IPS DF 19.7 (cell line): Measurements from ENCODE around the gene ILK.

Experiments used
- DNase-seq: peaks from one replicate; pipeline ENCODE4 v3.0.0-alpha.2; 2013; ENCODE audit warnings: low read depth, low spot score

ILK gene

DNA sequence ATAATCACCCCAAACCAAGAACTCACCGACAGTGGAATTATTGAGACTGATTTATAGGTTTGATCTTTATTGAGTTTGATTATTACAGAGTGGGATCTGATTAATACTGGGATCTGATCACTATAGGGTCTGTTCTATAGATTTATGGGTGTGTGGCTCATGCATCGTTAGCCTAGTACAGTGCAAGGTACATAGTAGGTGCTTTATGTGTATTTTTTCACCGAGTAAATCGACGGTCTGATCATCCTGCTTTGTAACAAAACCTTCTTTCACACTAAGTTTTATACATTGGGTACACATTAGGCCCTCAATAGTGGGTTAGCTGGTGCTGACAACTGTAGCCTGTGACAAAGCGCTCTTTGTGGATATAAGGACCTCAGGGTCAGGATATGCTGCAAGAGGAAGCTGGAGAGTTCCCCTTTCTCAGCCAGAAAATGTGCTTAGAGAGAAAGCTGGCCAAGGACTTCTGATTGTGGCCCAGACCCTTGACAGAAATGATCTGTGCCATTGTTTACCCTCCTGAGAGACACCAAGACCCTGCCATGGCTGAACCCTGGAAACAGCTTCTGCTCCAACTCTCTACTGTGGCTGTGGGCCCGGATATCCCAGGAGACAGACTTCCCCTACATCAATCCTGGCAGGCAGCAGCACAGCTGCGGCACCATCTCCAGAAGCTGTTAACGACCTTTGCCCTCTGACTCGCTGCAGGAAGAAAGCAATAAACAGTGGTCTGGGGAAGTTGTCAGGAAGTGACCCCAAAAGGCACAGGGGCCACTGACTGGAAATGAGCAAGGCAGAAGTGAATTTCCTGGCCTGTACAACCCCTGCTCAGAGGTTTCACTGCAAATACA, 31.7 kb downstream of the ILK start:
- no peak for DNase-seq

DNA sequence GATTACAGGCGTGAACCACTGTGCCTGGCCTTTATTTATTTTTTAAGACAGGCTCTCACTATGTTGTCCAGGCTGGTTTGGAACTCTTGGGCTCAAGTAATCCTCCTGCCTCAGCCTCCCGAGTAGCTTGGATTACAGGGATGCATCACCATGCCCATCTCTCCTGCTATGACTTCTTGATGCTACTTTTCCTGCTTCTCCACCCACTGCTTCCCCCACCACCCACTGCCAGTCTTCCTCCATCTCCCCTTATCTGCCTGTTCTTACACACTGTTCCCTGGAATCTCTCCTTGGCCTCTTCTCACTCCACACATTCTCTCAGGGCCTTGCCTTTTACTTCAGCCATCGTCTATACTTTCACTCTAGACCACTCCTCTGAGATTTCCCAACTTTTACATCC, 32.9 kb downstream of the ILK start:
- DNase-seq = no peak

DNA sequence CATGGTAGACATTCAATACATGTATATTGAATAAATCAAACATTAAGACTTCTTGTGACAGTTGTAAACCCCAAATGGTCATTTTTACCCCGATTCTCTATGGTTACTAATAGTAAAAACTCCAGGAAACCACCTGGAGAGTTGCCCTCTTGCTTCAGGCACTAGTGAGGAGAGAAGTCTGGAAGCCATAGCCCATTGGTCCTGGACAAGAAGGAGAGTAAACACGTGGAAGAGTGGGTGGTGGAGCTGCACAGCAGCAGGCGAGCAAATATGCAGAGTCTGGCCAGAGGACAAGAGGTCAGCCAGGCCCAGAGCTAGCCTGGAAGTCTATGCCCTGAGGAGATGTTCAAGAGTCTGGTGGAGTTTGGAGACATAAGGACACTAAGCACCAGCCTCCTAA, 34.3 kb downstream of the ILK start:
- DNase-seq = no peak

DNA sequence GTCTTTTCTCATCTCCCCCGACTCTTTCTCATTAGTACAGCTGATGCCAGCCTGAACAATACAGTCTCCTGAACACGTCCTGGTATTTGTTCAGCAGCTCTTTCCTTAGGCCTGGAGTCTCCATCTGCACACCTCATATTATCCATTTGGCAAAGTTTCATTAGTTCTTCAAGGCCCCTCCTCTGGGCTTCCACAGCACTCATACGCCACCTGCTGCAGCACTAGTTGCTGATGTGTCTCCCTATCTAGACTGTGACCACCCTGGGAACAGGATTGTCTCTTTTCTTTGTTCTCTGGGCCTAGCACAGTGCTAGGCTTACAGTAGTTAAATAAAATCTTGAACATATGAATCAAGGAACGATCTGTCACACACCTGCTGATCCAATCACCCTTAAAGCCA, 34.9 kb downstream of the ILK start:
- no peak for DNase-seq

DNA sequence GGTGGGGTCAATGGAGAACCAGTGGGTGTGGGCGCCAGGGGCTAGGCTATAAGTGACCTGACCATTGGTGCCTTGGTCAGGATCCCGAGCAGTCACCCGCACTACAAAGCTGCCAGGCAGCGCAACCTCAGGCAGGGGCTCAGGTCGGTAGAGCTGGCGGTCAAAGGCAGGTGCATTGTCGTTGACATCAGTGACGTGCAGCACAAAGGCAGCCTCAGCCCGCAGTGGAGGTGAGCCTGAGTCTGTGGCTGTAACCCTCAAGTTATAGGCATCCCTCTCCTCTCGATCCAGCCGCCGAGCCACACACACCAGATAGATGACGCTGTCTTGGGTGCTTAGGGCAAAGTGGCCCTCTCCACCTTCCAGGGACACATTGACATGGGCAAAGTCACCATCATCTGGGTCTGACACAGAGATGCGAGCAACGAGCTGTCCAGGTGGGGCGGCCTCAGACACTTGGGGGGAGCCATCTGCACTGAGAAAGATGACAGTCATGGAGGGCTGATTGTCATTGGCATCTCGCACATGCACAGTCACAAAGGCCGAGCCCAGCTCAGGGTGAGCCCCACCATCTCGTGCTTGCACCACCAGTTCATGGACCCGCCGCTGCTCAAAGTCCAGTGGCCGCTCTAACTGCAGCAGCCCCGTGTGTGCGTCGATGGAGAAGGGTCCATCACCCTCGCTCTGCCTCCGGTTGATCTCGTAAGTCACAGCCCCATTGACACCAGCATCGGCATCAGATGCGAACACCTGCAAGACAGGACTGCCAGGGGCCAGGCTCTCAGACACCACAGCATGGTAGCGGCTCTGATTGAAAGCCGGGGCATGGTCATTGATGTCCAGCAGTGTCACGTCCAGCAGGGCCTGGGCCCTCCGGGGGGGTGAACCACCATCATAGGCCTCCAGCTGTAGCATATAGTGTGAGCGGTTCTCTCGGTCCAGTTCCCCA, 36.7 kb downstream of the ILK start:
- no peak for DNase-seq

DNA sequence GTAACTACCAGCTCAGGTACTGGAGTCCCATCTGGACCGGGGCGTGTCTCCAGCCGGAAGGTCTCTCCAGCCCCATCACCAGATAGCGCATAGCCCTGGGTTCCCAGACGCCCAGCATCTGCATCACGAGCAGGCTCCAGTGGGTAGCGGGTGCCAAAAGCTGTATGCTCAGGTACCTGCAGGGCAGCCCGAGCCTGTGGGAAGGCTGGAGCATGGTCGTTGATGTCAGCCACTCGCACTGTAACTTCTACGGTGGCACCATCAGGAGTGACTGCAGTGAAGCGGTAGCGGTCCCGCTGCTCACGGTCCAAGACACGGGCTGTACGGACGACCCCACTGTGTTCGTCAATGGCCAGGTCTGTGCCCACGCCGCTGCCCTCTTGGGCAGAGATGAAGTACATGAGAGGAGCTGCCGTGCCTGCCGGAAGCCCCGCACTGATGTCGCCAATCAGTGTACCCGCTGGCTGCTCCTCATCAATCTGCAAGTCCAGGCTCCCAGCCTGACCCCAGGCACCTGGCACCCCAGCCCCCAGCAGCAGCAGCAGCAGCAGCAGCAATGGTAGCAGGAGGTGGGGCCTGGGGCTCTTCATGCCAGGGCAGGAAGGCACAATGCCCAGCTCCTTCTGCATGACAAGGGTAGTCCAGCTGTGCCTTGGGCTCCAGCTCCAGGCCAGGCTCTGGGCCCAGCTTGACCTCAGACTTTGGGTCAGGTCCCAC, 37.6 kb downstream of the ILK start:
- DNase-seq = no peak

DNA sequence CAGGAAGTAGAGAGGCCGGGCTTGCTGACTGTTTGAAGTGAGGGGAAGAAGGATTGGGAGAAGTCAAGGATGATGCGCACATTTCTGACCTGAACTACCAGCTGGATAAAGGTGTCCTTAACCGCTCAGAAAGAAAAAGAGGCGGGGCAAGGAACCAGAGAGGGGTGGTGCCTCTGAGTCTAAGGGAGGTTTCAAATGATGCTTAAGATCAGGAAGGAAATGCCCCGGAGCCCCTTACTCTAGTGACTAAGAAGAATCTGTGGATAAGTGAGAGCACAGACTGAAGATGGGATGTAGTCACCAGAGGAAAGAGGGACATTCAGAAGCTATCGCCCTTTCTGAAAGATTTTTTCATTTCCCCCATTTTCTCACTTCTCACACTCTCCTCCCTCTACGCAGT, 39.4 kb downstream of the ILK start:
- no peak for DNase-seq

DNA sequence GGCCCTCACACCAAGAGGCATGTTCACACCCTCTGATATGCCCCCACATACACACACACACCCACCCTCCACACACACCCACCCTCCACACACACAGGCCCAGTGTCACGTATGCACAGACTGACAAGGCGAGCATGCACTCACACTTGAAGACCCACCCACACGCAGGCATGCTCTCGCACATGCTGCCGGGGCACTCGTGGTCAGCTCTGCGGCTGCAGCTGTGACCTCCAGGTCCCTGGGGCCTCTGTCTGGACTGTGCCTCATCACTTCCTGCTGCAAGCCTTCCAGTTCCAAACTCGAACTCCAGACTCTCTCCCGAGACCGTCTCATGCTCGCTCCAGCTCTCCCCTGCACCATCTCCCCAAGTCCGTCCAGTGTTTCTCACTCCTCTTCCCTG, 42.5 kb downstream of the ILK start:
- DNase-seq = no peak

DNA sequence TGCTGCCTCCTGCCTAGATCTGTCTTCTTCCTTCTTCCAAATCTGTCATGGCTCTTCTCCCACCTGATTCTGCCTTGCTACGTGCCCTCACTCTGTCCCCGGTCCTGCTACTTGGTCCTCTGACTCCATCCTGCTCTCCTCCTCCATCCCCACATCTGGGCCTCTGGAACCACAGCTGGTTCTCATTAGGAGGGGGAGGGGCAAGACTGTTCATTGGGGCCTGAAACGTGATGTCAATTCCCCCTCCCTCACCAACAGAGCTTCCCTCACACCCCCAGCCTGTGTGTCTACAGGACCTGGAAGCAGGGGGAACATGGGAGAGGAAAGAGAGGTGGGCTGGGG, 43.0 kb downstream of the ILK start:
- DNase-seq = no peak

DNA sequence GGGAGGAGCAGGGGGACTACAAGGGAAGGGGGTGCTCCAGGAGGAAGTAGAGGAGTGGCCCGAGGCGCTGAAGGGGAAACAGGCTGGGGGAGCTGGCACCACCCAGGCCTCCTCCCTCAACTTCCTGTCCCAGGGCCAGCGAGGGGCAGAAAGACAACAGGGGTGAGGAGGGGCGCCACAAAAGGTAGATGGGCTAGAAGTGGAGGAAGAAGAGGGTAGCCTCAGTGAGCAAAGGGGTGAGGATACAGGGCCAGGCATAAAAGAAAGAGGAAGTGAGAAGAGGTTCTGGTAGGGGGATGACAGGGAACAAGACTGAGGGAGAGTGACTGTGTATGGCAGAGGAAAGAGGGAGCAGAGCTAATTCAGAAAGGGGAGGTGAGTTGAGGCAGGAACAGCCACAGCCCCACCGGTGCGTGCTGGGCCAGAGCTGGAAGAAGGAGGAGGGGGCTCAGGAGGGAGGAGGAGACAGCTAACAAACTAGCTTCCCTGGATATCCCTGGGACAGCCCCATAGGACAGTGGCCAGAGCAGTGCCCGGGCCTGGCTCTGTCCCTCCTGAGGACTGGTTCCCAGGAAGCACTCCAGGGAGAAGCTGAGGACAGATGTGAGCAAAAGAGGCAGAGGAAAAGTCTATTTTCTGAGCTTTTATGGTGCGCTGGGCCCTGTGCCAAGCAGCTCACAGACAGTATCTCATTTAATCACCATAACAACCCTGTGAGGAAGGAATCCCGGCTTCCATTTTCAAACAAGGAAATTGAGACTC, 43.5 kb downstream of the ILK start:
- no peak for DNase-seq

DNA sequence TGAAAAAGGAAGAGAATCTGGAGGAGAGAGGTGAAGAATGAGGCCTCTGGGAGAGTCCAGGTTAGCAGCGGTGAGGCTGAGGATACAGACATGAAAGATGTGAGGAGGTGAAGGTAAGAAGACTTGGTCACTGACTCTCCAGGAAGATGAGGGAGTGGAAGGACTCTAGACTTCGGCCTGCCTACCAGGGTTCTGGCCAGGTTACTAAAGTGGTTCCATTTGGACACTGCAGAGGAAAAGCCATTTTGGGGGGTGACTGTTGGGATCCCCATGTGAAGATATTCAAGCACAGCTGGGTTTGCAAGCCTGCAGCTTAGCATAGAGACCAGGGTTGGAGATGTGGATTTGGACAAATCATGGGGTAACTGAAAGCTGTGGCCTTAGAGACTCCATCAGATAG, 44.3 kb downstream of the ILK start:
- no peak for DNase-seq

DNA sequence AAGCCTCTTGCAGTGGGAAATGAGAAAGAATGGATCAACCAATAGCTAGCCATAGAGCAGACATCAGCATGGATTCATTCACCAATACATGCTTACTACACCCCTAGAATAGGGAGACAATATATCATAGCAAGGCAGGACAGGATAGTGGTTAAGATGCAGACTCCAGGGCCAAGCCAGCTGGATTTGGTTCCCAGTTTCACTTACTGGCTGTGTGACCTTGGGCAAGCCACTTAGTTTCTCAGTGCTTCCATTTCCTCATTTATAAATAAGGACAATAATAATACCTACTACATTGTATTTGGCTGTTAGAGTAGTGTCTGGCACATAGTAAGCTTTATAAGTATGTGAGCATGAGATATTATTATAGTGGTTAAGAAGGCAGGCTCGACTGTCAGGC, 44.9 kb downstream of the ILK start:
- no peak for DNase-seq

DNA sequence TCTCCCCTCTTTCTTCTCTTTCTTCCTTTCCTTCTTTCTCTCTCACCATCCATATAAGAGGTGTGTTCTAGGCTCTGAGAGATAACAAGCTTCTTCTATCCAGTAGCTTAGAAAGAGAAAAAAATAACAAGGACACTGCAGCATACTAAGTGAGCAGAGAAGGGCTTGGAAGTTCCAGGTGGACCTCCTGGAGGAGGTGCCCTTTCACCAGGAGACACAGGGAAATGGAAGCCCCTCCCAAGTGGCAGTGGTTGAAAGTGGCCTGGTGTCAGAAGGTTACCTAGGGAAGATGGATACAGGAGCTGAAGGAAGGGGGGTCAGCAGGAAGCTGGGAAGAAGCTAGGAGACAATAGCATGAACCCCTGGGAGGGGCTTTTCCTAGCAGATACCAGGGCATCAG, 46.5 kb downstream of the ILK start:
- no peak for DNase-seq

DNA sequence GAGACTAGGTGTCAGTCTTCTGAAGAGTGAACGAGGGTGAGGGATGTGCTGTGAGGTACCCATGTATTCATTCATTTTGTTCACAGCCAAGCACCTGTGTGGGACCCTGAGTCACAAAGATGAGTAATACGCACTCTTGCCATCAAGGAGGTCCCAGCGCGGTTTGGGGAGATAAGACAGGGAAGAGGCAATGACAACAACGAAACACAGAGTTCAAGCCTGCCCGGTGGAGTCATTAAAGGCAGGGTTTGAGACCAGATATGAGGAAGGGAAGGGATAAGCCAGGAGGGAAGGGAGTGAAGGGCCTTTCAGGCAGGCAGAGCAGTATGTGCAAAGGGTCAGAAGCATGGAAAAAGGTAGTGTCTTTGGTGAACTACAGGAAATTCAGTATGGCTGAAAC, 47.4 kb downstream of the ILK start:
- no peak for DNase-seq

DNA sequence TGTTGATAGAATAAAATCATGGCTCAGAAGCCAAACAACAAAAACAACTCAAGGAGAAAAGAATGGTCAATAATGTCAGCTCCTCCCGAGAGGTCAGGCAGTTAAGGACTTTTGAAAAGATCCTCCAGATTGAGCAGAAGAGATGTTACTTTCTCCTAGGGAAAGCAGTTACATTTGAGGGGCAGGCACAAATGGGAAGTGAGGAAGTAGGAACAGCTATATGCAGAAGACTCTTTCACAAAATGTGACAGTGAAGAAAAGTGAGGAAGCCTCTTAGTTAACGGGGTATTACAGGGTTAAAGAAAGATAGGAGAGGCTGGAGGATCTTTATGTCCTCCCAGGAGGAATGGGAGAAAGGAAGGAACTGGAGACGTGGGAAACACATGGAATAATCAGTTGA, 48.6 kb downstream of the ILK start:
- DNase-seq = no peak

DNA sequence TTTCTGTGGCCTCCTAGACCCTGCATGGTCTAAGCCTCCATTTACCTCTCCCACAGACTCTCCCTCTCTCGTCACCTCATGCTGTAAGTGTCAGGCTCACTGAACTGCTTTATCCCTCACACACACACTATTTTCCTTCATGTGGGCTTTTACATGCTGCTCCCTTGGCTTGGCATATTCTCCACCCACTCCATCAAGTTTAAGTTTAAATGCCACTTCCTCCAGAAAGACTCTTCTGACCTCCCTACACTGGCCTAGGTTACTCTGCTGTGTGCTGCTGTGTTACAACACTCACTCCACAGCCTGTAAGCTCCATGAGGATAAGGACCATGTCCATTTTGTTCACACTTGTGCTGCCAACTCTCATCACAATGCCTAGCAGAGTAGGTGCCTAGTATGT, 49.5 kb downstream of the ILK start:
- DNase-seq = no peak

DNA sequence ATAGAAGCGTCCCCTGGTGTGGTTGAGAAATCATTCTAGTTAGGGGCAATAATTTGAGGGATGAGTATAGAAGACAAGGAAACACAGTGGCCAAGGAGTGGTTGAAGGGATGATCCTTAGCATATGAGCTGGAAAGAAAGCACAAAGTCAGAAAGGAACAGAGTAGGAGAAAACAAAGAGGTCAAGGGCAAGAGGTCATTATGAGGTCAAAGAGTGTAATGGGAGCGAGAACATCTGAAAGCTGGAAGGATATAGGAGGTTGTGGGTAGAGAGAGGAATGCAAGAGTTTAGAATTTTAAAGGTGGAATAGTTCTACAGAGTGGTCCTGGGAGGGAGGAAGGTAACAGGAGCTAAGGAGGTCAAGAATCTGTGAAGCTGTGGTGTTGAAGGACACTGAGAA, 50.1 kb downstream of the ILK start:
- DNase-seq = no peak

DNA sequence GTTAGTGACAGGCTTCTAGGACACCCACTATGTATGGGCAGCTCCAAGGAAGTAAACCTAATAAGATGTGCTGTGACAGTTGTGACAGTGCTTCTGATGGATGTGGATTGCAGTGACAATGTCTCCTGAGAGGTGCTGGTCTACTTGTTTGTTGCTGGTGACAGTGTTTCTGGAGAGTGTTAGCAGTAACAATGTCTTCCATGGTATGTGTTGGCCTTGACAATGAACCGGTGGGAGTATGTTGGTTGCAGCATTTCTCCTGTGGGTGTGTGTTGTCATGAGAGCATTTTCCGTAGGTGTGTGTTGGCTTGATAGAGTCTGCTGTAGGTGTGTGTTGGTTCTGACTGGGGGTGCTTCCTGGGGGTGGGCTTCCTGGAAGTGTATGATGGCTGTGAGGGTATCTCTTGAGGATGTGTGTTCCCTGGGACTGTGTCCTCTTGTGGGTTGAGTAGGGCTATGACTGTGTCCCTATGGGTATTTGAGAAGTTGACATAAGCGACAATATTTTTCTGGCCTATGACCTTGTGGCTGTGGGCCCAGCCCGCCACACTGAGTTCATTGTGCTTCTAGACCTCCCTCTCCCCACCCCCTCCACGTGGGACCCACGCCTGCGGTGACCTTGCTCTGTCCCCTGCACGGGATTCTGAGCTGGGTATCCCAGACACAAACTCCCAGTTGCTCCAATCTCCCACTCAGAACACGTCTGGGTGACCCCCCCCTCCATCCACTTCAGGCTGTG, 50.9 kb downstream of the ILK start:
- DNase-seq = no peak

DNA sequence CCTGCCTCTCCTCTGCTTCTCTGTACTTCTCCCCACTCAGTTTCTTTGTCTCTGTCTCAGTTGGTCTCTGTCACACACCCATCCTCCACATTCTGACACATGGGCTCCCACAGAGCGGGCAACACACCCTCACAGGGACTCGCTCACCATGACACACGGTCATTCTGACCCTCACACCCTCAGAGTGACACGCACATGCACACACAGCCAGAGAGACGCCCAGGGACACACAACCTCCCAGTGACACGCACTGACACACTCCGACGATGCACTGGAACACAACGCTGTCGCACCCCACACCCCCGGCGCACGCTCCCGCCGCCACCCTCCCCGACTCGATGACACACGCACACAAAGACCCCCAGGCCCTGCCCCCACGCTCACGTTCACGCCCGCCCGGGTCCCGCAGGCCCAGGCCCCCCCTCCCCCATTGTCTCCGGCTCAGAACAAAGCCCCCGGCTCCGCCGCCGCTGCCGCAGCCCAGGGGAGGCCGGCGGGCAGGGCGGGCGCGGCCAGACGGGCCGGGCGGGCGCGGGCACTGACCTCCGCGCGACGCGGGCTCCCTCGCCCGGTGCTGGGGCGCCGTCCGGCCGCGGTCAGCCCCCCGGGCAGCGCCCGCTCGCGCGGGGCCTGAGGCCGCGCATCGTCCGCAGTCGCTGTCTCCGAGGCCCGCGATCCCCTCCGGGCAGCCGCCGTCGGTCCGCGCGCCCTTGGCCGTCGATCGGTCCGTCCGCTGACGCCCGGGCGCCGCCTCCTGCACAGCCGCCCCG, 51.6 kb downstream of the ILK start:
- no peak for DNase-seq
